Measurements from ENCODE around the gene SH3GL2. TPM values are rescaled to one million over a fixed set of nuclear protein-coding genes. Genes with fewer than 3 reads are reported as not detected.

Gene SH3GL2
- total RNA-seq, 1 experiment from 2014 or later, result not detected

DNA sequence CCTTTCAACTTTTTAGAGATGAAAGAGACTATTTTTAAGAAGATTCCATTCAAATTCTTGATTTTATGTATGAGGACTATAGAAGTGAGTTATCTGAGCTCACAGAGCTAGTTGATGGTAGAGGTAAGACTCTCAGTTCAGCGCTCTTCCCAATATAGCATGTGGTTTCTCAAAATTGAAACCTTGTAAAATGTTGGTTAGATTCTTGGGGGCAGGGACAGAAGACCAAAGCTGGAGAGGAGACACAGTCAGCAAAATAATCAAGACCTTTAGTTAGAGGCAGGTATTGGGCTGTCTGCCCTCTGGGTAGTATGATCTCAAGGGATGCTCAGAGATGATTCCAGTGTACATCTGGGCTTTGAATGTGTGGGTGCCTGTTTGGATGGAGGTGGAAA is 246.4 kb downstream of the SH3GL2 start:
- in situ Hi-C loops (cut with HindIII; ENCODE audit: low pct_unique_long_range_greater_than_20kb, low sequenced_read_pairs), result no loop called here
- no peak for DNase-seq (ENCODE audit: low read depth)

- in situ Hi-C loops (cut with HindIII; ENCODE audit: low pct_unique_long_range_greater_than_20kb, low sequenced_read_pairs), result no loop called here
- DNase-seq (ENCODE audit: low read depth), result no peak
Observed at GRCh38 chr9:17829064-17829463, 250.2 kb downstream of the SH3GL2 start.

GRCh38 chr9:17829812-17830385 is 251.0 kb downstream of the SH3GL2 start:
- in situ Hi-C loops (cut with HindIII; ENCODE audit: low pct_unique_long_range_greater_than_20kb, low sequenced_read_pairs), result no loop called here
- no peak for DNase-seq (ENCODE audit: low read depth)

GRCh38 chr9:17832812-17833211 is 253.9 kb downstream of the SH3GL2 start:
- no peak for DNase-seq (ENCODE audit: low read depth)
- in situ Hi-C loops (cut with HindIII; ENCODE audit: low pct_unique_long_range_greater_than_20kb, low sequenced_read_pairs), result no loop called here

DNA sequence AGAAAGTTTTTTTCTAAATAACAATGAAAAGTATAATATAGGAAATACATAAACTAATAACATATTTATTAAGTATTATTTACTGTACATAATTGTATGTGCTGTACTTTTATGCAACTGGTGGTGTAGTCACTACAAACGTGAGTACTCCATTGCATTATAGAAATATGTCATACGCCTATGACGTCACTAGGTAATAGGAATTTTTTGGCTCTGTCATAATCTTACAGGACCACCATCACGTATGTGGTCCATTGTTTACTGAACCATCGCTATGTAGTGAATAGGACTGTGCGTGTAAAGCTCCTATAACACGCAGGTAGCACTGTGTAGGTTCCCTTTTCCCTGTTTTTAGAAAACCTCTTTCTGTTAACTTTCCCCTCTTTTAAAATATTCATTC is 255.0 kb downstream of the SH3GL2 start:
- in situ Hi-C loops (cut with HindIII; ENCODE audit: low pct_unique_long_range_greater_than_20kb, low sequenced_read_pairs), result no loop called here
- no peak for DNase-seq (ENCODE audit: low read depth)

GRCh38 chr9:17837965-17838364 is 259.1 kb downstream of the SH3GL2 start:
- DNase-seq (ENCODE audit: low read depth), result no peak
- in situ Hi-C loops (cut with HindIII; ENCODE audit: low pct_unique_long_range_greater_than_20kb, low sequenced_read_pairs), result no loop called here

GRCh38 chr9:17839776-17840175 is 260.9 kb downstream of the SH3GL2 start:
- DNase-seq (ENCODE audit: low read depth), result no peak
- in situ Hi-C loops (cut with HindIII; ENCODE audit: low pct_unique_long_range_greater_than_20kb, low sequenced_read_pairs), result no loop called here

- DNase-seq (ENCODE audit: low read depth), result no peak
- in situ Hi-C loops (cut with HindIII; ENCODE audit: low pct_unique_long_range_greater_than_20kb, low sequenced_read_pairs), result no loop called here
Observed at GRCh38 chr9:17843236-17843635, 264.4 kb downstream of the SH3GL2 start.

All from Caki2 (cell line).